Activated CD4-positive, alpha-beta T cell treated with anti-CD3 and anti-CD28 coated beads, Interleukin-2, amount 50 U/mL, for 1 hour (primary cell): ENCODE data around the gene CIRBP.
"Not testable (repeated sequence)": the region's sequence is repeated elsewhere in the genome, so short reads cannot be mapped to it uniquely, and the experiment has no call there.

Experiments
- DNase-seq: peaks from one replicate; pipeline ENCODE4 v3.0.0-alpha.2; 2020

The CIRBP gene

DNA sequence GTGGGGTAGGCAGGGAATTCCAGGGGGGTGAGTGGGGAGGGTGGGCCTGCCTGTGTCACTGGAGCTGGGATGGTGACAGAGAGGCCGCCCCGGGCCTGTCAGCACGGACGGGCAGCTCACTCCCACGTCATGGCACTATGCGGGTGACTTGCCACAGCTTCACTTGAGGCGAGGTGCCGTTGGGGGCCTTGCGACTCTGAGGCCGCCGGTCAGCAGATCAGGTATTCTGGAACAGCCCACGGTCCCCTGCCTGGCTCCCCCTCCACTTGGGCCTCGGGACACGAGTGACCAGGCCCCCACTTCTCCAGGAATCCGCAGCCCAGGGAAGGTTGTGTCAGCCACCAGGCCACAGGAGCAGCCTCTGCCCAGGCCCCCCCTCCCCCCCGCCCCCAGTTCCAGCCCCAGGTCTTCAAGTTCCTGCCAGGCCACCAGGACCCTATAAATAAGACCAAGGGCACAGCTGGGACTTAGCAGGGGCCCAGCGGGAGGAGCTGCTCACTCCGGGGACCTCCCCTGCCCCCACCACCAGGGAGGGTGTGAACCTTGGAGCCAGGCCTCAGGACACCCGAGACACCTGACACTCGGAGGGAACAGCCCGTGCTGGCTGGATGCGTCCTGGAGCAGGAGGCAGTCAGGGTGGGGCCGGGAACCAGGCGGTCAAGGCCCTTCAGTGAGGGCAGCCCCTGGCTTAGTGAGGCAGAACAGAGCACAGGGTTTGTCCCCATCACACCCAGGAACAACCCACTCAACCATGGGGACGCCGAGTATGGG lies 23.5 kb upstream of the CIRBP start:
- DNase-seq, result no peak

DNA sequence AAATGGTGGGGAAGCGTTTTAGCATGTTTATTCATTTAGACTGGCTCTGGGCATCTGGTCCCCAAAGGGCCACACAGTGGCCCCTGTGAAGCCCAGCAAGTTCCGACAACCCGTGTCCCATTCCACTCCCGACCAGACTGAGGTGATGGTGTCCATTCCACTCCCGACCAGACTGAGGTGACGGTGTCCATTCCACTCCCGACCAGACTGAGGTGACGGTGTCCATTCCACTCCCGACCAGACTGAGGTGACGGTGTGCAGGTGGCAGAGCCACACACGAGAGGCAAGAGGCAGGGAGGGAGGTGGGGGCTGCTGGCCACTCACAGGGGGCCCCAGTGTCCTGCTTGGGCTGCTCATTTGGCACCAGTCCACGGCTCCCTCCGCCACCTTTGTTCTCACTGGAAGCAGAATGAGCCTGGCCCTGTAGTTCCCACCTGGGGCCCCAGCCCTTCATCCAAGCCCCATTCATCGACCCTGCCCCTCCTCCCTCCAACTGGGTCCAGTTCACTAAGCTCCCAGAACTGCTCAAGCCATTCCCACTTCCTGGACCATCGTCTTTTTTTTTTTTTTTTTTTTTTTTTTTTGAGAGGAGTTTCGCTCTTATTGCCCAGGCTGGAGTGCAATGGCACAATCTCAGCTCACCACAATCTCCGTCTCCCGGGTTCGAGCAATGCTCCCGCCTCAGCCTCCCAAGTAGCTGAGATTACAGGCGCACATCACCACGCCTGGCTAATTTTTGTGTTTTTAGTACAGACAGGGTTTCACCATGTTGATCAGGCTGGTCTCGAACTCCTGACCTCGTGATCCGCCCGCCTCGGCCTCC lies 22.7 kb upstream of the CIRBP start:
- not testable (repeated sequence) for DNase-seq

DNA sequence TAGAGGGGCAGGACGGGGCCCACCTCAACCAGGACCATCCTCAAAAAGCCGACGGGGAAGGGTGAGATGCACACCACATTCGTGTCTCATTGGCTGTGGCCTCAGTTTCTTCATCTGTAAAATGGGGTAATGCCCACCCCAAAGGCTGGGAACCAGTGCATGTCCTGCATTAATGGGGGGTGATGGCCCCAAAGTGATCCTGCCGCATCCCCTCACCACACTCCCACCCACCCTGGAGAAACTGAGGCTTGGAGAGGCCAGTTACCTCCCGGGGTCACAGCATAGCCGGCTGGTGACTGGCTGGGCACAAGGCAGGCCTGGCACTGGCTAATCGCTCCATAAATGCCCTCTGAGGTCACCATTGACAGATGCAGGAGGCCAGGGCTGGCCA lies 21.4 kb upstream of the CIRBP start:
- no peak for DNase-seq

DNA sequence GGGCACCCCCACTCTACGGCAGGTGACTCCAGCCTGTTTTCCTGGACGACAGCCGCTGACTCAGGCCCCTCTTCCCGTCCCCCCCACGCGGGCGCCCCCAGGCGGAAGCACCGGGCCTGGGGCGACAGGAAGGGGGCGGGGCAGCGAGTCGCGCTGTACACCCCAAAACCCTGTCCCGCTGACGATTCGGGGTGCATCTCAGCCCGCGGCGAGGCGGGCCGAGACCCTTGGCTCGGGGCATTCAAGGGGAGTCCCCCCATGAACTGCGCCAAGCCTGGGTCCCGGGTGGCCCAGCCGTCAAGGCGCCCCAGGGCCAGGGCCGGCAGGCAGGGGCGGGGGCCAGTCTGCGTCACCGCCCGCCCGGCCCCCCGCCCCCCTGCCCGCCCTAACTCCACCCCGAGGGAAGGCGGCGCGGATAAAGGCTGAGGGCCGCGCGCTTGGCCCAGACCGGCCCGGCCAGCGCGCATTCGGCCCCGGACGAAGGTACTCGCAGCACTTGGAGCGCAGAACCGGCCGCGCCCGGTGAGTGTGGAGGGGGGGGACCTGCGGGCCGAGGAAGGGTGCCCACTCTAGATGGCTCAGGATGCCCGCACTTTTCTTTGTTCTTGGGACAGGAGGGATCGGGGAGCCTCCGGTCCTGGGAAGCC lies 20.9 kb upstream of the CIRBP start, which contains the start of gene MIDN:
TSS of gene MIDN (plus strand) at position 445 of the 647 bp plus-strand sequence. CDS start 1,714 bp downstream, outside the sequence.
- DNase-seq, result peak; percentile 64

DNA sequence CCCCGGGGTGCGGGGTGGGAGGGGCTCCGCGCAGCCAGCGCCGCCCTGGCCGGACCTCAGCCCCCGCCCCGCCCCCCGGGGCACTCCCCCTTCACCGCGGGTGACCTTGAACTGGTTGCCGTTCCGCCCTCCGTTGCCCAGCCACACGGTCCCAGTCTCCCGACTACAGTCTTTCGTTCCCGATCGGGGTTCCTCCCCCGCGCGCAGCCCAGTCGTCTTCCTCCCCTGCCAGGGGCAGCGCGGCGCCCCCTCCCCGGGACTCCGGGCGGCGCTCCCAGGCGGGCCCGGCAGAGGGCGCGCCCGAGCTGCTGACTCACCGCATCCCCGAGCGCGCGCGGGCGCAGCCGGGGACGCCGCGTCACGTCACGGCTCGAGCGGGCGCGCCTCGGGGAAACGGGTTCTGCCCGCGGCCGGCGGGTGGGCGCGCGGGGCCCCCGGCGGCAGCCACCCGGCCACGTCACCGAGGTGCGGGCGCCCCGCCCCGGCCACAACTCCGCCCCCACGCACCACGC lies 20.3 kb upstream of the CIRBP start:
- peak; percentile 80 for DNase-seq

DNA sequence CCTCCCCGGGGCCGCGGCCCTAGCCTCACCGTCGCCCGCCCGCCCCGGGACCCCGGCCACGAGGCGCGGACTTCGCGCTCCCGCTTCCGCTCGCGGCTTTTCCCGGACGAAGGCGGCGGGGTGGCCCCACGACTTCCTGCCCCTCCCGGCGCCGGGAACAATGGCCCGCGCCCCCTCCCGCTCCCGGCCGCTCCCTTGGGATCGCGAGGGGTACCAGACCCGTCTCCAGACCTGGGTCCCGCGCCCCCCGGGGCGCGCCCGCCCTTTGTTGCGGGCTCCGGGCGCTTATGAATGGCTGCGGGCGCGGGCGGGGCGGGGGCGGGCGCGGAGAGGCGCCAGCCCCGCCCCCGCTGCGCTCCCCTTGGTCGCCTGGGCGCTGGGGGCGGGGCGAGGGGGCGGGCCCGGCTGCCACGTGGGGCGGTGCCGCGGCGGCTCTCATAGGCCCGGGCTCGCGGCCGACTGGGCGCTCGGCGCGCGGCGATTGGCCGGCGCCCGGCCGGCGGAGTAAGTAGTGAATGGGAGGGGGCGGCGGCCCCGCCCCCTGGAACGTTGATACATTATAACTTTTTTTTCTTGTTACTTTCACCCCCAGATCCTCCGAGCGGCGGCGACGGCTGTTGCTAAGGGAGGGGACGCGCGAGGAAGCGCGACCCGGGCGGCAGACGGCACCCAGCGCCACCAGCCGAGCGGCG lies 19.7 kb upstream of the CIRBP start:
- DNase-seq, result peak; percentile 95

DNA sequence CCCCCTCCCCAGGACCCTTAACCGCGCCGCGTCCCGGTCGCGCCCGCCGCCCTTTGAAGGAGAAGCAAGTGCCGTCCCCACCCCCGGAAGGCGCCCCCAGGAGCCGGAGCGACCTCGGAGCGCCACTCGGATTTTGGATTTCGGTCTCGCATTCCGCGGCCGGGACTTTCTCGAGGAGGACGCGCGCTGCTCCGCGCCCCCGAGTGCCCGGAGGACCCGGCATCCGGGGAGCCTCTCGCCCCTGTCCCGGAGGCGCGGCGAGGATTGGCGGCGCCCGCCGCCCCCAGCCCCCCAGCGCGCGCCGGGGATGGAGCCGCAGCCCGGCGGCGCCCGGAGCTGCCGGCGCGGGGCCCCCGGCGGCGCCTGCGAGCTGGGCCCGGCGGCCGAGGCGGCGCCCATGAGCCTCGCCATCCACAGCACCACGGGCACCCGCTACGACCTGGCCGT lies 19.1 kb upstream of the CIRBP start:
- no peak for DNase-seq

DNA sequence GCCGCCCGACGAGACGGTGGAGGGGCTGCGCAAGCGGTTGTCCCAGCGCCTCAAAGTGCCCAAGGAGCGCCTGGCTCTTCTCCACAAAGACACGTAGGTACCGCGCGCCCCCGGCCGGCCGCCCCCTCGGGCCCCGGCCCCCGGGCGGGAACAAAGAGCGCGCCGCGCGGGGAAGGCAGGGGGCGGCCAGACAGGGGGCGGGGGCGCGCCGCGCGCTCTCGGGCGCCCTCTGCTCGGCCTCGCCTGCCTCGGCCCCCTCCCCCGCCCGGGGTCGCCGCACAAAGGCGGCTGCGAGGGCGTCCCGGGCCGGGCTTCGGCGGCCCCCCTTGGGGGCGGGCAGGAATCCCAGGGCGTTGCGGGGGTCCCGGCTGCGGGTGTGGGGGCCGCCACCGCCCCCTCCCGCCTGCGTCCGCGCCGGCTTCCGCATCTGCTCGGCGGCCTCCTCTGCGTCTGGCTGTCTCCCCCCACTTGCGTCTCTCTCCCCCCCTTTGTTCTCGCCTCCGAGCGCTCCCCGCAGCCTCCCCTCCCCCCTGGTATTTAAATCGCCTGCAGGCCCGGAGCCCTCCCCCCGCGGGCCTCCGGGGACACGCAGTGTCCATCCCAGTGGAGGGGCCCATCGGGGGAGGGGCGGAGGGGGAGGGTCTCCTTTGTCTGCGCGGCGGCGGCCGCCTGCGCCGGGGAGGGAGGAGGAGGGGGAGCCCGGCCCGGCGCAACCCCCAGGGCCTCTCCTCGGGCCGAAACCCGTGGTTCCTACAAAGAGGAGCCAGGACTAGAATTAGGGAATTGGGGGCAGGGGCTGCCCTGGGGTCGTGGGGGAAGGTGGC lies 18.5 kb upstream of the CIRBP start:
- DNase-seq, result peak; percentile 59

DNA sequence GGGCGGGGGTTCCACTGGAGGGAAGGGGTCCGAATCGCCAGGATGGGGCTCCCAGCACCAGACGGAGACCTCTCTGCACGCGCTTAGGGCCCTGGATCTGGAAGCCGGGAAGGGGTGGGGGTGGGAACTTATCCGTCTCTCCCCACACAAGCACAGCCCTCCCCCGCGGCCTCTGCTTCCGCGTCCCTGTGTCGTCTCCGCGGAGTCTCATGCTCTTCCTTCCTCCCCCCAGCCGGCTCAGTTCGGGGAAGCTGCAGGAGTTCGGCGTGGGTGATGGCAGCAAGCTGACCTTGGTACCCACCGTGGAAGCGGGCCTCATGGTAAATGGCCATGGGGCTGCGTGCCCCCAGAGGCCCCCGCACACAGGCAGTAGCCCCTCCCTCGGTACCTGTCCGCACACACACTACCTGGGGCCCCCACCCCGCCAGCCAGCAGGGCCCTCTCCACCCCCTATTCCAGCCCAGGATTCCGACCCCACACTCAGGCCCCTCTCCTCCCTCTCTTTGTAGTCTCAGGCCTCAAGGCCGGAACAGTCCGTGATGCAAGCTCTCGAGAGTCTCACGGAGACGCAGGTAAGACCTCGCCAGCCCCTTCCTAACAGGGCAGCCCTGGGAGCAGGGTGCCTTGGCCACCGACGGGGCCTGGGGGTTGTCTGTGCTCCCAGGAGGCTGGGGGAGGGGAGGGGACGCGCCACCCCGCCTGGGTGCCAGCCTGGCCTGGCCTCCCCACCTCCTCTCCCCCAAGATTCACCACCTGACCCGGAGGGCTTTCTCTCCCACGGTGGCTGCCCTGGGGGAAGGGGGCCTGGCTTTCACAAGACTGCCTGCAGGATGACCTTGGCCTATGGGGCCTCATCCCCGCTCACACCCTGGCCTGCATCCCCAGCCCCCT lies 17.6 kb upstream of the CIRBP start:
- peak; percentile 60 for DNase-seq

DNA sequence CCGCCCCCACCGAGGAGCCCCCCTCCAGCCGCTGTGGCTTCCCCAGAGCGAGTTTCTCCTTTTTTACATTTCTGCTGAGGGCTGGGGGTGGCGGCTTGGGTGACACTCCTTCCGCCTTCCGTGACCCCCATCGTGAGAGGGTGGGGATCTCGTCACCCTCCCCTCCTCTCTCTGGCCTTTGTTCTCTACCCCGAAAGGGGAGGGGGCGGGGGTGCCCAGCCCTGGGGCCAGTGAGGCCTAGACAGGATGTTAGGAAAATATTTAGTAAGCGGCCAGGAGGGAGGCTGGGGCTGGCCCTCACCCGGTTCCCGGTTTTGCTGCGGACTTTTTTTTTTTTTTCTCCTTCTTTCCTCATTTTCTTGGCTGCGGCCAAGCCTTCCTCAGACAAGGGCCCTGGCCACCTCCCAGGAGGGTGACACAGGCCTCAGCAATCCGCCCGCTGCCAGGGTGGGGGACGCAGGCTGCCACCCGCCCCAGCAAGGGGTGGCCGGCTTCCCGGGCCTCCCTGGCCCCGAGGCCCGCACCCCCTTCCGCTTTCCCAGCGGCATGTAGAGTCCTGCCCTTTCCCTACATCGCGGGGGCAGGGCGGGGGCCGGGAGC lies 16.8 kb upstream of the CIRBP start:
- peak; percentile 55 for DNase-seq

DNA sequence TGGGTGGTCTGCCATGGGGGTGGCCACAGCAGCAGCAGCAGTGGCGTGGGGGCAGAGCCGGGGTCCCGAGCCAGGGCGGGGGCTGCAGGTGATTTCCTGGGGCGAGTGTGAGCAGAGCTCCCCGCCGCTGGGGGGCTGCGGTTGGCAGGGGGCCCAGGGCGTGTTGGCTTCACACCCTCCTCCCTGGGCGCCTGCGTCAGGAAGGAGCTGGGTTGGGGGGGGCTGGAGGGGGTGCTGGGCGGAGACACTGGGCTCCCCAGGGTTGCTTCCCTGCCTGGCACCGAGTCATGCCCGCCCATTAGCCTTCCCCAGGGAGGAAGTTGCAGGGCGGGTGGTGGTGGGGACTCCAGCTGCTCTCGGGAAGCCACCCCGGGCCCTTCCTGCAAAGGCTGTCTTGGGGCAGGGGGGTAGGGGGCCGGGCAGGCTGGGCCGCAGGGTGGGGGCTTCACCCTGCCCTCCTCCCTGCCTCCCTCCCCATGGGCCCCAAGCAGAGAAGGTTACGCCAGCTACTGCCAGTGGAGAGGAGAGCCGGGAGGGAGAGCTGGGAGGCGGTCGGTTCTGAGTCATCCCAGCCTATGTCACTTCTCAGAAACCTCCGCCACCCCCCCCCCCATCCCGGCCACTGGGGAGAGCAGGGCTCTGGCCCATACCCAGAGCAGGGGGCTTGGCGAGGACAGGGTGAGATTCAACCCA lies 16.2 kb upstream of the CIRBP start:
- peak; percentile 73 for DNase-seq

DNA sequence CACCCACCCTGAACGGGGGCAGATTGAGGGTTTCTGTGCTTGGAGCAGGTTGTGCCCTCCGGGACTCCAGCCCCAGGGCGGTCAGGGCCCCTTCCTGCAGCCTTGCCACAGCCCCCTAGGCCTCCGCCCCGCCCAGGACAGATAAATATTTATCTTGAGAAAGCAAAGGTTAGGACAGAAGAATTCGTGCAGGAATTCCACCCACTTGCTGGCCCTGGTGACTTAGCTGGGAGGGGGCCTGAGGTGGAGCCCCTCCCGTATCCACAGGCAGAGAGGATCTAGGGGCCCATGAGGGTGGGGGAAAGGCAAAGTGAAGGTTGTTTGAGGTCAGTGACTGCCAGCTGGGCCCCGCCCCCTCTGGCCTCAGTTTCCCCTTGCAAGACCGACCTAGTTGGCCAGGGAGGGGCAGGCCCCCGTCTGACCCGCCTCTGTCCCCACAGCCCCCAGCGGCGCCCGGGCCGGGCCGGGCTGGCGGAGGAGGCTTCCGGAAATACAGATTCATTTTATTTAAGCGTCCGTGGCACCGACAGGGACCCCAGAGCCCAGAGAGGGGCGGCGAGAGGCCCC lies 15.5 kb upstream of the CIRBP start:
- no peak for DNase-seq

DNA sequence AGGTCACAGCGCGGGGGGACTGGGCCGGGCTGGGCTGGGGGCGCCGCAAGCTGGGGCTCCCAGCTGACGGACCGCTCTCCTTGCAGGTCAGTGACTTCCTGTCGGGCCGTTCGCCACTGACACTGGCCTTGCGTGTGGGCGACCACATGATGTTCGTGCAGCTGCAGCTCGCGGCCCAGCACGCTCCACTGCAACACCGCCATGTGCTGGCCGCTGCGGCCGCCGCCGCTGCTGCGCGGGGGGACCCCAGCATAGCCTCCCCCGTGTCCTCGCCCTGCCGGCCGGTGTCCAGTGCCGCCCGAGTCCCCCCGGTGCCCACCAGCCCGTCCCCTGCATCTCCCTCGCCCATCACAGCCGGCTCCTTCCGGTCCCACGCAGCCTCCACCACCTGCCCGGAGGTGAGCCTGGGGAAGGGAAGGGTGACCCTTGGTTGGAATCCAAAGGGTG lies 15.0 kb upstream of the CIRBP start:
- no peak for DNase-seq

DNA sequence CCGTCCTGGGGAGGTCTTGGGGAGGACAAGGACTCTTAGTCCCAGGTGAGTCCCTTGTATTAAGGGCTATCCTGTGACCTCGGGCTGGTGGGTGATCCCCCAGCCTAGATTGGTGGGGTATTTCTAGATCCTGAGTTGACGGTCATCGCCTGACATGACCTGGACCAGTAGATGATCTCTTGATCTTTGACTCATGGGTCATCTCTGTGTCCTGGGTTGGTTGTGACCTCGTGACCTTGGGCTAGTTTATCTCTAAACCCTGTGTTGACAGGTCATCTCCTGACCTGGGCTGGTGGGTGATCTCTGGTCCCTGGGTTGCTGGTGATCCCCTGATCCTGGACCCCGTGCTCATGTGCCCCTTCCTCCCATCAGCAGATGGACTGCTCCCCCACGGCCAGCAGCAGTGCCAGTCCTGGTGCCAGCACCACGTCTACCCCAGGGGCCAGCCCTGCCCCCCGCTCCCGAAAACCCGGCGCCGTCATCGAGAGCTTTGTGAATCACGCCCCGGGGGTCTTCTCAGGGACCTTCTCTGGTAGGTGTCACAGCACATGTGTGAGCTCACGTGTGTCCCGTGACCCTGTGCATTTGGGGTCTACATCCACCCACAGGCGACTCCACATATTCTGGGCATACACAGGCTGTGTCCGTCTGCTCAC lies 14.5 kb upstream of the CIRBP start:
- no peak for DNase-seq

DNA sequence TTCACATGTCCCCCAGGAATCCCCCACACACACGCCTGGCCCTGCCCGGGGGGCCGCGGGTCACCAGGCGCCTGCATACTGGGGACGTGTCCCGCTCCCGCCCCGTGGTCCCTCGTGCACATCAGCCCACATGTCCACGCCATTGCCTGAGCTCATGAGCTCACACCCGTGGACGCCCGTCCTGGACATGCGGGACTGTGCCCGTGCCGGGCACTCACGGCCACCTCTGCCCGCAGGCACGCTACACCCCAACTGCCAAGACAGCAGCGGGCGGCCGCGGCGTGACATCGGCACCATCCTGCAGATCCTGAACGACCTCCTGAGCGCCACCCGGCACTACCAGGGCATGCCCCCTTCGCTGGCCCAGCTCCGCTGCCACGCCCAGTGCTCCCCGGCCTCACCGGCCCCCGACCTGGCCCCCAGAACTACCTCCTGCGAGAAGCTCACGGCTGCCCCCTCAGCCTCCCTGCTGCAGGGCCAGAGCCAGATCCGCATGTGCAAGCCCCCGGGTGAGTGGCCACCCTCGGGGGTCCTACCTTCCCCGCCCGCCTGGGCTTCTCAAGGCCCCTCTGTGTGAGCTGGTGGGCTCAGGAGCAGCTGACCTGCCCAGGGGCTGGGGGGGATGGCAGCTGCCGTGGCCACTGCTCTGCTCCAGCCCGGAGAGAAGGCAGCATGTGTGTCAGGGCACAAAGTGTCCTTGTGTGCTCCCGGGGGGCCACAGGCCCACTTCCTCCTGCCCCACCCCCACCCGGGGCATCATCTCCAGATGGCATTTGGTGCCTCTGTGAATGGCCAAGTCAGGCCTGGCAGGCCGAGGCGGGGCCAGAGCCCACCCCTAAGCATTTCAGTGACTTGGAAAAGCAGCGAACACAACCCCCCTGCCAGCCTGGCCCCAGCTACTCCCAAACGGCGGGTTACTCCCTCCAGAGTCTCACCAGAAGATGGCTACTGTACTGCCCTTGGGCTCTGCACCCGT lies 13.7 kb upstream of the CIRBP start:
- no peak for DNase-seq

DNA sequence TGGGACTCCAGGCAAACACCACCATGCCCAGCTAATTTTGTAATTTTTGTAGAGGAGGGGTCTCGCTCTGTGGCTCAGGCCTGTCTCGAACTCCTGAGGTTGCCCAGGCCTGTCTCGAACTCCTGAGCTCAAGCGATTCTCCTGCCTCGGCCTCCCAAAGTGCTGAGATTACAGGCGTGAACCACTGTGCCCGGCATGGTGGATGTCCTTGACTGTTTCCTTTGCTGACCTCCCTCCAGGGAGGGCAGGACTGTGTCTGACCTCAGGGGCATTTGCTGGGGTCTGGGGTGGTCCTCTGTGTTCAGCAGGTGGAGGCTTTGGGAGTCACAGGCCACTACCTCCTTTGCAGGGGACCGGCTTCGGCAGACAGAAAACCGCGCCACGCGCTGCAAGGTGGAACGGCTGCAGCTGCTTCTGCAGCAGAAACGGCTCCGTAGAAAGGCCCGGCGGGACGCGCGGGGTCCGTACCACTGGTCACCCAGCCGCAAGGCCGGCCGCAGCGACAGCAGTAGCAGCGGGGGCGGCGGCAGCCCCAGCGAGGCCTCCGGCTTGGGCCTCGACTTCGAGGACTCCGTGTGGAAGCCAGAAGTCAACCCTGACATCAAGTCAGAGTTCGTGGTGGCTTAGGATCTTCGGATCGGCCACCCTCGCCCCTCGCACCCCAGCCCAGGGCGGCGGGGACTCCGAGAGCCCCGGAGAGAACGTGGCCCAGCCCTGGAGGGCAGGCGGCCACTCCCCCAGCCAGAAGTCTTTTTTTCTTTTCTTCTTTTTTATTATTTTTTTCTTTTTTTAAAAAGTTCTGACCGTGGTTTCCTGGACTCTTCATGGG lies 12.3 kb upstream of the CIRBP start:
- DNase-seq, result no peak
